Peyer's patch (tissue), 4 donors: ENCODE results near the gene CNTN5. TPM values are rescaled to one million over a fixed set of nuclear protein-coding genes. Genes with fewer than 3 reads are reported as not detected.

Source experiments
- DNase-seq, 3 donors: peaks; one replicate each; pipeline ENCODE4 v3.0.0-alpha.2; 2017 to 2019
- H3K27ac ChIP-seq, 4 donors: fragments of 200-600 bp; sonication (generic); one replicate each; pipeline ENCODE4 v1.5.1; 2016 to 2019
- H3K27me3 ChIP-seq, 2 donors: fragments of 200-600 bp; sonication (generic); one replicate each; pipeline ENCODE4 v1.5.1; 2019
- H3K36me3 ChIP-seq, 3 donors: fragments of 200-600 bp; sonication (generic); one replicate each; pipeline ENCODE4 v1.5.1; 2016 to 2019
- H3K4me1 ChIP-seq, 4 donors: fragments of 200-600 bp; sonication (generic); one replicate each; pipeline ENCODE4 v1.5.1; 2016 to 2019
- H3K4me3 ChIP-seq, 4 donors: fragments of 200-600 bp; sonication (generic); 1 replicate in 3 of 4; 2 replicates in 1 of 4; pipeline ENCODE4 v1.5.1; 2016 to 2019; ENCODE audit warnings: mild to moderate bottlenecking in 1 of 4
- H3K9me3 ChIP-seq, 4 donors: fragments of 200-600 bp; sonication (generic); one replicate each; pipeline ENCODE4 v1.5.1; 2016 to 2019; ENCODE audit warnings: mild to moderate bottlenecking in 1 of 4
- POLR2A ChIP-seq, 2 donors: fragments of 450-650 bp; IDR thresholded peaks; one replicate each; pipeline ENCODE4 v1.5.1; 2017; ENCODE audit warnings: antibody characterized with exemption in 2 of 2, mild to moderate bottlenecking in 2 of 2, moderate library complexity in 2 of 2
- total RNA-seq, 4 donors: library from RNA; depleted of rRNA; stranded (reverse); fragments of >200 nt; gene quantifications; one replicate each; pipeline ENCODE4 v1.1.0, GENCODE V29; 2016
- TF ChIP-seq, protein P1 (sequence below), 6 experiments: fragments of 450-650 bp in 4 of 6; fragments of 200-600 bp in 2 of 6; sonication (generic) in 1 of 6; IDR thresholded peaks; one replicate each; pipeline ENCODE4 v1.5.1; 2017 to 2019; ENCODE audit warnings: antibody characterized with exemption in 6 of 6, mild to moderate bottlenecking in 3 of 6, moderate library complexity in 1 of 6

CNTN5 gene
- total RNA-seq, 4 donors from 2014 or later: not detected

DNA sequence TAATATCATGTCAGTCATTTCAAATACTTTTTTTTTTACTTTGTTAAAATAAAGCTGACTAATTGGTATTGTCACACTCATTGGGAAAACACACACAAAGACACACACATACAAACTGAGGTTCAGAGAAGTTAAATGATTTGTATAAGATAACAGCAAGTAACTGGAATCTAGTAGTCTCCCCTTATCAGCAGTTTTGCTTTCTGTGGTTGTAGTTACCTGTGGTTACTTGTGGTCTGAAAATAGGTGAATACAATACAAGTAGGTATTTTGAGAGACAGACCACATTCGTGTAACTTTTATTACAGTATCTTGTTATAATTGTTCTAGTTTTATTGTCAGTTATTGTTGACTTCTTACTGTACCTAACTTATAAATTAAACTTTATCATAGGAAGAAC, 610.9 kb downstream of the CNTN5 start:
- Histone ChIP-seq H3K4me1 (no peaks in the 10 kb centered on the region), H3K27me3 (no peaks in the 10 kb centered on the region), H3K9me3 (no peaks in the 10 kb centered on the region), H3K4me3 (no peak overlapping the region), H3K36me3 (no peaks in the 10 kb centered on the region), H3K27ac (no peak overlapping the region)
- no peak for DNase-seq
- TF ChIP-seq, protein P1, sequence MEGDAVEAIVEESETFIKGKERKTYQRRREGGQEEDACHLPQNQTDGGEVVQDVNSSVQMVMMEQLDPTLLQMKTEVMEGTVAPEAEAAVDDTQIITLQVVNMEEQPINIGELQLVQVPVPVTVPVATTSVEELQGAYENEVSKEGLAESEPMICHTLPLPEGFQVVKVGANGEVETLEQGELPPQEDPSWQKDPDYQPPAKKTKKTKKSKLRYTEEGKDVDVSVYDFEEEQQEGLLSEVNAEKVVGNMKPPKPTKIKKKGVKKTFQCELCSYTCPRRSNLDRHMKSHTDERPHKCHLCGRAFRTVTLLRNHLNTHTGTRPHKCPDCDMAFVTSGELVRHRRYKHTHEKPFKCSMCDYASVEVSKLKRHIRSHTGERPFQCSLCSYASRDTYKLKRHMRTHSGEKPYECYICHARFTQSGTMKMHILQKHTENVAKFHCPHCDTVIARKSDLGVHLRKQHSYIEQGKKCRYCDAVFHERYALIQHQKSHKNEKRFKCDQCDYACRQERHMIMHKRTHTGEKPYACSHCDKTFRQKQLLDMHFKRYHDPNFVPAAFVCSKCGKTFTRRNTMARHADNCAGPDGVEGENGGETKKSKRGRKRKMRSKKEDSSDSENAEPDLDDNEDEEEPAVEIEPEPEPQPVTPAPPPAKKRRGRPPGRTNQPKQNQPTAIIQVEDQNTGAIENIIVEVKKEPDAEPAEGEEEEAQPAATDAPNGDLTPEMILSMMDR (IDR thresholded peaks at IDR 0.05): no peak
- no peak for TF ChIP-seq POLR2A (IDR thresholded peaks at IDR 0.05)

DNA sequence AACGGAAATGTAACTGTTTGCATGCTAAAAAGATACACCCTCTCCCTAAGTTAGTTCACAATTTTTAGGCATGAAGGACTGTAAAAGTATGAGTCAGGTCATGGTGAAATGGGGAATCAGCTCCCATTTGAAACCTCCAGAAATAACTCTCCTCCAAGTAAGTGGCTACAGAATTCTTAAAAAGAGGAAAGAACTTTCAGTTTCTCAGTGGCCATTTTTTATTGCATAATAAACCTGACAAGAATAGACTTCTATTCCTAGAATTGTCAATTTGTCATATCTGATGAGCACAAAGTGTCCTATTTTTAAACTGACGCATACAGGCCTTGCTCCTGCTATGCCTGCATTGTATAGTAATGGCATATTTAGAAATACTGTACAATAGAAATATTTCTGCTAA, 612.2 kb downstream of the CNTN5 start:
- Histone ChIP-seq H3K36me3 (no peaks in the 10 kb centered on the region), H3K4me3 (no peak overlapping the region), H3K27me3 (no peaks in the 10 kb centered on the region), H3K4me1 (no peaks in the 10 kb centered on the region), H3K27ac (no peak overlapping the region), H3K9me3 (no peaks in the 10 kb centered on the region)
- no peak for TF ChIP-seq POLR2A (IDR thresholded peaks at IDR 0.05)
- TF ChIP-seq, protein P1 (IDR thresholded peaks at IDR 0.05): no peak
- DNase-seq: no peak

DNA sequence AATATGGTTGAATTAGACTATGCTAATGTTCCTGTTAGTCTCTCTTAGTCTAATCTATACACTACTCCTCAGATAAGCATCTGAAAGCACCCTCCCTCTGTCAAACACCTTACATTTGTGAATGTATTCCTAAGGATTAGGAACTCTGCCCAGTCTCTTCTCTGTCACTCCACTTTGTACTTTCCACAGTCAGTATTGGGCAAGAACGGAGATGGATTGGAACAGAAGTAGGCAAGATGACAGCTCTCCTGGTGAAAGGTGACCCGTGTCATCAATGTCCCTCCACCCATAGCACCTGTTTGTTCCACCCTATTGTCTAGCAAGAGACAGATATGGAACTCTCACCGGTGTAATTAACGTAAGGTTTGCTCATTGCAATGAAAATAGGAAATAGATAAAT, 613.8 kb downstream of the CNTN5 start:
- Histone ChIP-seq H3K36me3 (no peaks in the 10 kb centered on the region), H3K27ac (no peak overlapping the region), H3K9me3 (no peaks in the 10 kb centered on the region), H3K4me1 (no peaks in the 10 kb centered on the region), H3K4me3 (no peak overlapping the region), H3K27me3 (no peaks in the 10 kb centered on the region)
- DNase-seq: no peak
- TF ChIP-seq, protein P1 (IDR thresholded peaks at IDR 0.05): no peak
- no peak for TF ChIP-seq POLR2A (IDR thresholded peaks at IDR 0.05)

DNA sequence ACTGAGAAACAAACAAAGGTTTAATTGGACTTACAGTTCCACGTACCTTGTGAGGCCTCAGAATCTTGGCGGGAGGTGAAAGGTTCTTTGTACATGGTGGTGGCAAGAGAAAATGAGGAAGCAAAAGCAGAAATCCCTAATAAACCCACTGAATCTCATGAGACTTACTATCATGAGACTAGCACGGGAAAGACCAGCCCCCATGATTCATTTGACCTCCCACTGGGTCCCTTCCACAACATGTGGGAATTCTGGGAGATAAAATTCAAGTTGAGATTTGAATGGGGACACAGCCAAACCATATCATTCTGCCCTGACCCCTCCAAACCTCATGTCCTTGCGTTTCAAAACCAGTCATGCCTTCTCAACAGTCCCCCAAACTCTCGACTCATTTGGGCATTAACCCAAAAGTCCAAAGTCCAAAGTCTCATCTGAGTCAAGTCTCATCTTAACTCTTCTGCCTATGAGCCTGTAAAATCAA, 617.4 kb downstream of the CNTN5 start:
- Histone ChIP-seq H3K27ac (no peak overlapping the region), H3K27me3 (no peaks in the 10 kb centered on the region), H3K4me1 (no peaks in the 10 kb centered on the region), H3K36me3 (no peaks in the 10 kb centered on the region), H3K4me3 (no peak overlapping the region), H3K9me3 (no peaks in the 10 kb centered on the region)
- no peak for DNase-seq
- TF ChIP-seq, protein P1 (IDR thresholded peaks at IDR 0.05): no peak
- no peak for TF ChIP-seq POLR2A (IDR thresholded peaks at IDR 0.05)

DNA sequence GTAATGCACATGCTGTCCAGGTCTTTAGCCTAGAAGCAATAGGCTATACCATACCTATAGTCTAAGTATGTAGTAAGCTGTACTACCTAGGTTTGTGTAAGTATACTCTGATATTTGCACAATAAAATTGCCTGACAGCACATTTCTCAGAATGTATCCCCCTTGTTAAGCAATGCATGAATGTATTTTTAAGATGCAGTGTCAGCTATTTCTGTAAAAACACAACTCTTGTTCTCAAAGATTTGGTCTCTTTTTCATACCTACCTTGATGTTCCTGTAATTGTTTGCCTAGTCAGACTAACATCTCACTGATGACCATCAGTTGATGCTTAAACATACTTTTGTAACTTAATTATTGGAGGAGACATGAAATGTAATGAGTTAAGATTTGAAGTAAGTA, 619.9 kb downstream of the CNTN5 start:
- no peak overlapping the region for H3K27ac ChIP-seq
- no peaks in the 10 kb centered on the region for H3K9me3 ChIP-seq
- no peak overlapping the region for H3K4me3 ChIP-seq
- no peak for TF ChIP-seq POLR2A (IDR thresholded peaks at IDR 0.05)
- TF ChIP-seq, protein P1 (IDR thresholded peaks at IDR 0.05): no peak
- DNase-seq: no peak
- H3K36me3 ChIP-seq: no peaks in the 10 kb centered on the region
- no peaks in the 10 kb centered on the region for H3K27me3 ChIP-seq
- no peaks in the 10 kb centered on the region for H3K4me1 ChIP-seq

DNA sequence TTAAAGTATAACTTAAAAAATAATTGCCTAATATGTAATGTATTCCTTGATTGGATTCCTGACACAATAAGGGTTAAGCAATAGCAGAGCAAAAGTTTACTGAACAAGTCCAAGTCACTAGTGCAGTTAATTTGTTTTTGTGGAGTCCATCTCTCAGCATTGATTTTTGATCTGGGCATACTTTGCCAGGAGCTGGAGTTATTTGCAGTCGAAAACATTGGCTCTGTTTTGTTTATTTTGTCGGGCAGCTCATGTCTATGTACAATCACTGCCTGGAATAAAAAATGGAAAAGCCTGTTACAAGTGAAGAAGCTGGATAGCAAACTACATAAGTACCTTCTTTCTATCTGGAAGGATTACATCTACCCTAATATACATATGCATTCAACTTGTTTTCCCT, 625.2 kb downstream of the CNTN5 start:
- Histone ChIP-seq H3K9me3 (no peaks in the 10 kb centered on the region), H3K4me1 (no peaks in the 10 kb centered on the region), H3K4me3 (no peak overlapping the region), H3K27me3 (no peaks in the 10 kb centered on the region), H3K36me3 (no peaks in the 10 kb centered on the region), H3K27ac (no peak overlapping the region)
- no peak for DNase-seq
- no peak for TF ChIP-seq POLR2A (IDR thresholded peaks at IDR 0.05)
- TF ChIP-seq, protein P1 (IDR thresholded peaks at IDR 0.05): no peak
